ENCODE results near the gene ULK4.
"Not testable (repeated sequence)": the region's sequence is repeated elsewhere in the genome, so short reads cannot be mapped to it uniquely, and the experiment has no call there.

The ULK4 gene

DNA sequence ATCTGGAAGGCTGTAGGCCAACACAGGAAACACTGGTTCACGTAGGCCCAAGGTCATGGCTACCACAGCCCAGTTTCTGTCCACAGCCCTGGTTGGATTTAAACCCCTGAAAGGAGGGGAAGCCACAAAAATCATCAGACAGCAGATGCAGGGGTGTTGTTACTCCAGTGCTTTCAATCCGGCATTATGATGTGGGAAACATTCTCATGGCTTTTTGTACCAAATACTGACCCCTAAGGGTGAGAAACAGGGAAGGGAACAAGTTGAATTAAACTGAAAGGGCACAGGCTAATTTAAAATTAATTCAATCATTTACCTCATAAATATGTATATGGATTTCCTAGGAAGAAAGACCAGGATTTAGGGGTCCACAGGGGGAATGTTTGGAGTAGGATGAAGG, 387.0 kb downstream of the ULK4 start:
- no peak for DNase-seq (ENCODE audit: low spot score)

DNA sequence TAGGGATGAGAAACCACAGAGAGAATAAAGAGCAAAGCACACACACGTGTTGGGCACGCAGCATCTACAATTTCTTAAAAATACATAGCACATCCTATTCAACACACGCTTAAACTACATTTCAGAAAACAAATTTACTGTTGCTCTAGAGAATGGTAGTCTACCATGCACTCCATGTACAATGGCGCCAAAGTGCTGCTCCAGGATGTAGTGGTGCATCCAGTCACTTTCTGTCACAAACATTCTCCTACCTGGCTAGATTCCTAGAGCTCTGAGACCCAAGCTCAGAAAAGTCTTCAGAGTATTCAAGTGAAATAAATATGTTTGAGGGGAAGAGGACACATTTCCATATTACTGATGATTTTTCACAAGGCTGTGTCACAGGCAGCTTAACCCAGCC, 388.3 kb downstream of the ULK4 start:
- DNase-seq (ENCODE audit: low spot score) = no peak

DNA sequence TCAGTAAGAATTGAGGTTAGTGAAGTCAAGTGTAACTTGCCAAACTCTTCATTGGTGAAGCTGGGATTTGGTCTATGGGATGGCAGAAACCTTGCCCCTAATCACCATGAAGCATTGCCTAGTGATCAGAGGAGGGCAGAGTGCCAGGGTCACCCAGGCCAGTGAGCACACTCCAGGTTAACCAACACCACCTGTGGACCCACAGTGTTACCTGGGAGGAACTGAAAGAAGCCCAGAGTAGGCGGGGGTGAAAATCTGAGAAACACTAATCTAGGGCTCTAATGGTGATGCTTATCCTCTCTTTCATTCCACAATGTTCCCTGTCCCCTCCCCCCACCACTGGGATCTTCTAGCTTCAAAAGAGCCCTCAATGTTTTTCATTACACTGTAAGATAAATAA, 389.8 kb downstream of the ULK4 start:
- DNase-seq (ENCODE audit: low spot score) = no peak

DNA sequence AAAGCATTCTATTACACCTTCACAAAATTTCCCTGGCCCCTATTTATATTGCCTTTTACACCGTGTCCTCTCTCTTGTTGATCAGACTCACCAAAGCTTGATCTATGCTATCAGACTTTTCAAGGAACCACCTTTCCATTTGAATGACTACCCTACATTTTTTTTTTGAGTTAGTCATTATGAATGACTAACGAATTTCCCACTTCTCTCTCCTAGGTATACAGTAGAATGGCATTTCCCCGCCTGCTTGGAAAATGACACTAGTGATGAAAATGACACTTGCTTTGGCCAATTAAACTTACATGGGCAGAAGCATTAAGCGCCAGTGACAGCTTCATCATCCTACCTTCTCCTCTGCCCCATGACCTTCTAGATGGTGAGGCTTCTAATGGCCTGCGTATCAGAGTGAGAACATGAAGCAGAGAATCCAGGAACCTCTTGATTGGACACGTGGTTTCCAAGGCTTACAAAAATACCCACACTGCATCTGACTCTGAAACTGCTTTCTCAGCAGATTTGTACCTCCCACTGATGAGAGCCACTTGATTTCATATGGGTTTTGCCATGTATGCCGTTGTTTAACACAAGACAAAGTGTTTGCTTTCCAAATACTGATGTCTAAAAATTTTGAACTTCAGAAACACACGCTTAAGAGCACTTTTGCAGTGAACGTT, 392.1 kb downstream of the ULK4 start:
- no peak for DNase-seq (ENCODE audit: low spot score)

DNA sequence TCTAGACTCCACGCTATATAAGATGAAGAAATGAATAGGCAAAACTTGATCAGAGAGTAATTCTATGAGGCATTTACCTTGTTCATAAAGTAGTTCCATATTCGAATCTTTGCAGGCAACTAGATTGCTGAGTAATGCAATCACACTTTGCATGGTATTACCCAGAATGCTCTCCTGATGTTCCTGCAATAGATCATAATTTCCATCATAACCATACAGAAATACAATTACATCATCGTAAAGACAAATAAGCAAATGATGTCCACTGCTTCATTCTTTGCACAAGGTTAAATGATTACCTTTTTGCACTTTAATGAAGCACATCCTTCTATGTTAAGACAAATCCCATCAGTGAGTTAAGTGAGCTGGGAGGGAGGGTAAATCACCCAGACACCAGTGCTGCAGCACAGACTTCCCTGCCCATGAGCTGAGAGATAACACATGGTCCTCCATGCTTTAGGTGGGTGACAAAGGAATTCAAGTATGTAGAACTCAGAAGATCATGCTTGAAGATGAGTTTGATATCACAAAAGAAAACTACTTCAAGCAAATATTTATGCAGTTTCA, 395.9 kb downstream of the ULK4 start:
- no peak for DNase-seq (ENCODE audit: low spot score)

DNA sequence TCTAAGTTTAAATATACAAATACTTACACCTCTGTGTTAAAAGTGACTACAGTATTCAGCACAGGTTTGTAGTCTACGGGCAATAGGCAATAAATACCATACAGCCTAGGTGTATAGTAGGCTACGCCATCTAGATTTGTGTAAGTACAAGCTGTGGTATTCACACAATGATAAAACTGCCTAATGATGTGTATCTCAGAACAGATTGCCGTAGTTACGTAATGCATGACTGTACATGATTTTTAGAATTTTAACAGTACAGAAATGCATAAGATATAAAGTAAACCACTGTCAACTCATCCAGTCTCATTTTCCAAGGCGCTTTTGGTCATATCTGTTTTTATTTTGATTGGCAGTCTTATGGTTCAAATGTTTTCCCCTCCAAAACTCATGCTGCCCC, 396.9 kb downstream of the ULK4 start:
- no peak for DNase-seq (ENCODE audit: low spot score)

DNA sequence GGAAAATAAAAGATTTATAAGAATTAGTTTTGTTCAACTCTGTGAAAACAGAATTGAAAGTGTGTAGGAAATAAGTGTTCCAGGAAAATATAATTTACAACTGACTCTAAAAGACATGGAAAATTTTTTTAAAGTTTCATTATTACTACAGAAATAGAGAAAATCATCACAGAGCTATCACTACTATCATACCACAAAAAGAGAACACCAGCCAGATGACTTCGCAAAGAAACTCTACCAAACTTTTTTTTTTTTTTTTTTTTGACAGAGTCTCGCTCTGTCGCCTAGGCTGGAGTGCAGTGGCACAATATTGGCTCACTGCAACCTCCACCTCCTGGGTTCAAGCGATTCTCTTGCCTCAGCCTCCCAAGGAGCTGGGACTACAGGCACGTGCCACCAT, 405.7 kb downstream of the ULK4 start:
- DNase-seq (ENCODE audit: low spot score) = not testable (repeated sequence)

DNA sequence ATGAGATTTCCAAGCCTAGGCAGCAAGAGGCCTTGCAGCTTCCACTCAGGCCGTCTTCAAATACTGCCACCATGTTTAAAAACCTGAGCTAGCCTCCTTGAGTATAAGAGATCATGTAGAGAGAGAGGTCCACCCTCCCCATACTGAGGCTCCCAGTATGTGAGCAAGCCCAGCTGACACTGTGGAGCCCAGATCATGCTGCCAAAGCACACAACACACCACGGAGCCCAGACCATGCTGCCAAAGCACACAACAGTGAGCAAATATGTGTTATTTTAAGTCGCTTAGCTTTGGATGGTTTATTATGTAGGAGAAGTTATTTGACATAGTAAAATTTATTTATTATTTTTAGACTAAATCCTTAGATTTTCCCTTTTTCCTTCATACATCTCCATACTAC, 428.9 kb downstream of the ULK4 start:
- no peak for DNase-seq (ENCODE audit: low spot score)

DNA sequence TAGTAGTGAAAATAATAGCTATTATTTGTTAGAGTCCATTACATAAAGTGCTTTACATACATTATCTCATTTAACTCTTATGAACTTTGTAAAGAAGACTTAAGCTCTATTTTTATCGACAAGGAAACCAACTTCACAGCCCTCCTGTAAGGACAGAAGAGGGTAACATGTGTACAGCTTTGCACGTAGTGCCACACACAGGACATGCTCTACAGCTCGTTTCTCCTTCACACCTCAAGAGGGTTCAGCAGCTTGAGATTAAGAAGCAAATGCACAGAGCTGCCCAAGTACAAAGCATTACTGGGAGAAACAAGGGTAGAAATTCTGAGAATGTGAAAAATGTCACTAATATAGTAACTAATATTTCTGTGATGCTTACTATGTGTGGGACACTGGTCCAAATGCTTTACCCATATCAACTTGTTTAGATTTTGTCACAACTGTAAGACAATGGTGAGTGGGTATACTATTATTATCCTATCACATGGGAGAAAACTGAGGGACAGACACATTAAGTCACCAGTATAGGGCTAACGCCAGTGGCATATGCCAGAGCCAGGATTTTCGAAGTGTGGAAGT, 434.8 kb downstream of the ULK4 start:
- DNase-seq (ENCODE audit: low spot score) = no peak

DNA sequence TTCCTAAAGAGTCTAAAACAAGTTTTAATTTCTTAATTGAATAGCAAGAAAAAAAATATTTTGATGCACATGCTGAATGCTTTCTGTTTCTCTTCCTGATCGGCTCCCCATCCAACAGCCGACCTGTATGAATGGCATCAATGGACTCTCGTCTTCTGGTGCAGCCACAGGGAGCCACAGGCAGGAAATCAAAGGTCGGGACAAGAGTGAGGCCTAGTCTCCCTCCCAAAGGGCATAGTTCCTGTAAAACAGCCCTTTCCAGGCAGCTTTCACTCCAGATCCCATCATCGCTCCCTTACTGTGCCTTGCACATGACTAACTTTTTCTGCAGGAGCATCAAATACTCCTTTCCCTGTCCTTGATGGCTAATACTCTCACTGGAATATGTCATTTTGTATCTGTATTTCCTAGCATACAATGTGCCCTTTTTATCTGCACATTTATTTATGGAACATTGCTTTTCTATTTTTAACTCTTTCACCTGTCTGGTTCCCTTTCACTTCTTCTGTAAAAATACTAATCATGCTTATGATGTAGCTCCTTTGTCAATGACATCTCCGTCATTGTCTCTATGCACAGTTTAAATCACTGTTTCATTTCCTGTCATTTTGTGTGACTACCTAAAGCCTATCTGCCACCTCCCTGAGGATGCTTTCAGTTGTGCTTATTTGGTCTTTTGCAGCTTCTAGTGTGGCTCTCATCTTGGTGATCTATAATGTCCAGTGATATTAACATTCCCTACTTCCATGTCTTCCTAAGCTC, 436.4 kb downstream of the ULK4 start:
- DNase-seq (ENCODE audit: low spot score) = no peak

DNA sequence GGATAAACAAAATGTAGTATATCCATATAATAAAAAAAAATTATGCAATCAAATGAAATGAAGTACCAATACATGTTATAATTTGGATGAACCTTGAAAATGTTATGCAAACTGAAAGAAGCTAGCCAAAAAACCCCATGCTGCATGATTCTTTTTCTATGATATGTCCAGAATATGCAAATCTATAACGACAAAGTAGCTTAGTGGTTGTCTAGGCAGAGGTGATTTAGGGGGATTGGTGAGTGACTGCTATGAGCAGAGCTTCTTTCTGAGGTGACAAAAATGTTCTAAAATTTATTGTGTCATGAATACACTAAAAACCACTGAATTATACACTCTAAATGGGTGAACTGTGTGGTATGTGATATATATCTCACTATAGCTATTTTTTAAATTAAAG, 438.0 kb downstream of the ULK4 start:
- no peak for DNase-seq (ENCODE audit: low spot score)

DNA sequence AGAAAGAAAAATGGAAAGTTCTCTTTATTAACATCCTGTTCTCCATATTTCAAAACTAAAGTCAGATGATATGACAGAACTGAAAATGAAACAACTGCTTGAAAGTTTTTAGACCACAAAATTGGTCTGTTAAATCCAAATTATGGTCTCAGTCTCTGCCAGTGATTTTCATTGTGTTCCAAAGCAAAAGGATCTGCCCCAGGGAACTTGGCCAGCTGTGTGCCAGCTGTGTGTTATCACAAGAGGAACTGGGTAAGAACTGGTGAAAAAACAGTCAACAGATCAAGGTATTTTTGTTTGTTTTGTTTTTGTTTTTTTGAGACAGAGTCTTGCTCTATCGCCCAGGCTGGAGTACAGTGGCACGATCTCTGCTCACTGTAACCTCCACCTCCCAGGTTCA, 439.3 kb downstream of the ULK4 start:
- DNase-seq (ENCODE audit: low spot score) = no peak

DNA sequence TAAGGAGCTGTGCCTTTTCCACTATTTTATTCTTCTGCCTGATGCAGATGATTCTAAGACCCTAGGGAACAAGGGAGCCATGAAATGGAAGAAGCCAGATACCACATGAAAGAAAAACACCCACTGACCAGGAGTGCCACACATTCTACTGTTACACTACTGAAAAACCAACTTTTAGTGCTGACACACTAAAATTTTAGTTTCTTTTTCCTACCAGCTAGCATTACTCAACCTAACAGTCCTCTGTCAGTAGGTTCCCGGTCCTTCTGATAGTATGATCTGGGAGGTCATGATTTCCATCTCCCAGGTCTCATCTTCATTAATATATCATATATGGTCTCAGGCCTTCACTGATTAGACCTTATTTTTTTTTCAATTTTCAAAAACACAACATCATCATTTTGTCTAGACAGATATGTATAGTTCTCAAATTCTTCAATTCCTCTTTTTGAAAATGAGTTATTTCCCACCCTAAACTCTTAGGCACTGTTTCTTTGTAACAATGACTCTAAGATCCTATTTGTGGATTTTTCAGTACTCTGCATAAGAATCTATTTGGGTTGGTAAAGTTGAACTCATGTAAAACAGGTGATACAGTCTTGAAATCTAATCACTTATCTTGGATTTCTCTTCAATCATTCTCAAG, 440.8 kb downstream of the ULK4 start:
- DNase-seq (ENCODE audit: low spot score) = no peak

DNA sequence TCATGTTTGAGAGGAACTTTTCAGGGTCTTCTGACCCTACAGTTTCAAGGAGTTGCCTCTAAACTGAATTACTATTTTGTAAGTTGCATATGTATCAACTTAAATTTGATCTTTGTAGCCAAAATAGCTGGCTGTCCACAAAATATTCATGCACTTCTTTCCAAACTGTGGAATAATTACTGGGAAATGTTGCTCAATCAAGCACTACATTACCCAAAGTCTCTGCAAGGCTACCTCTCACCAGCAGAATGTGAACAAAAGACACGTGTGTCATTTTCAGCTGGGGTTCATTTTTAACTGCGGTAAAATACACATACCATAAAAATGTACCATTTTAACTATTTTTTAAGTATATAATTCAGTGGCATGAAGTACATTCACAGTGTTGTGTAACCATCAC, 442.2 kb downstream of the ULK4 start:
- no peak for DNase-seq (ENCODE audit: low spot score)

DNA sequence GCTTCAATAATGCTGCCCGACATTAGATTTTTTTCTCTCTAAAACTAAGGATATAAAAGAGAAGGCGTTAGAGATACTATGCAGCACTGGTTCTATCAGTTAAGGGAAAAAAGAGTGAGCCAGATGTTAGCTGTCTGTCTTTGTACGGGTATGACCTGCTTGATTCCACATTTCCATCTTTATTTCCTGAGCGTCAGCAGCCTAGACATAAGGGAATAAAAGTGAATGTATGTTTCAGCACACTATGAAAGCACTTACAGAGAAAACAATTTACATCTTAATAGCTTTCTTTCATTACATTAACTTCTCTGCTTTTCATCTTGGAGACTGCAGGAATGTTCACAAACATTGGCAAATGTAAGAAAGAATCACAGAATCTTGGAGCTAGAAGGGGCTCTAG, 443.3 kb downstream of the ULK4 start:
- no peak for DNase-seq (ENCODE audit: low spot score)

DNA sequence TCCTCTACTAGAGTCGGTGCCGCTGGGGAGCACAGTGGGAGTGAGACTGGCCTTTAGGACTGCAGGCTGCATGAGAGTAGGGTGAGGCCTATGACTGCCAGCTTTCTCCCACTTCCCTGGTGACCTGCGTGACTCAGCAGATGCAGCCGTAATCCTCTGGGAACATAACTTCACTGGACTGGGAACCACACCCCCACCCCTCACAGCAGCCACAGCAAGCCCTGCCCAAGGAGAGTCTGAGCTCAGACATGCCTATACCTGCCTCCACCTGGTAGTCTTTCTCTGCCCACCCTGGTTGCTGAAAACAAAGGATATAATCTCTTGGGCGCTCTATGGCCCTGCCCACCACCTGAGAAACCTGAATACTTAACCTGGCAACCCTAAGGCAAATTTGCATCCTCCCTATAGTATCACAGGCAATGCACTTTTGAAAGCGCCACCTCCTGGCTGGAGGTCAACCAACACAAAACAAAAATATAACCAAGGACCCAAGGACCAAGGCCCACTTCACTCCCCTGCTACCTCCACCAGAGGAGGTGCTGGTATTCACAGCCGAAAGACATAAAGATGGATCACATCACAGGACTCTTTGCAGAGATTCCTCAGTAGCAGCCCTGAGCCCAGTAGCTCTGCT, 453.7 kb downstream of the ULK4 start:
- DNase-seq (ENCODE audit: low spot score) = no peak

DNA sequence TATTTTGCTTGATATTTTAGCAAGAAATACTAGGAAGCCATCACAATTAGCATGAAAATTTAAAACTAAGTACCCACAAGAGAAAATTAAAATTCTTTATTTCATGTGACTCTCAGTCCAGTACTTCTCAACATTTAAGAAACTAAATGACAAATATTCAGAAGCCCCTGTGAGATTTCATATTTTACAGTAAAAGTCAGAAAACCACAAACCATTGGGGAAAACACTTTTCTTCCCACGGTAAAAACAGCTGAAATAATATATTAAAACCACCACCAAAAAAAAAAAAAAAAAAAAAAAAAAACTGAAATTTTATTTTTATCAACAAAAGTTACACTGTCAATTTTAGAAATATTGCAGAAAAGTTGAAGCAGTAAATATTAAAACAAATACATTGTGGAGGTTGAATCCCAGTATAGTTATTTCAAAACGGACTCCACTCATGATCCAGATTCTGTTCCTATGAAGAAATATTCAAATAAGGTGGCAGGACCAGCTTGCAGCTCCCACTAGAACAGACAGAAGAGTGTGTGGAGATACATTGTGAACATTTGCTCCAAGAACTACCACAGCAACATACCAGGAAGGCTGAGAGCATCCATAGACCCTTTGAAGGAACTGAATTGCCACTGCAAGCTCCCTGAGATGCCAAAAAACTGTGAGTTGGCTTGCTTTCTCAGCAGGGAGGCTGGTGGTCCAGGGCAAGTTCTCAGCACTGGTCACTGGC, 454.4 kb downstream of the ULK4 start:
- no peak for DNase-seq (ENCODE audit: low spot score)

DNA sequence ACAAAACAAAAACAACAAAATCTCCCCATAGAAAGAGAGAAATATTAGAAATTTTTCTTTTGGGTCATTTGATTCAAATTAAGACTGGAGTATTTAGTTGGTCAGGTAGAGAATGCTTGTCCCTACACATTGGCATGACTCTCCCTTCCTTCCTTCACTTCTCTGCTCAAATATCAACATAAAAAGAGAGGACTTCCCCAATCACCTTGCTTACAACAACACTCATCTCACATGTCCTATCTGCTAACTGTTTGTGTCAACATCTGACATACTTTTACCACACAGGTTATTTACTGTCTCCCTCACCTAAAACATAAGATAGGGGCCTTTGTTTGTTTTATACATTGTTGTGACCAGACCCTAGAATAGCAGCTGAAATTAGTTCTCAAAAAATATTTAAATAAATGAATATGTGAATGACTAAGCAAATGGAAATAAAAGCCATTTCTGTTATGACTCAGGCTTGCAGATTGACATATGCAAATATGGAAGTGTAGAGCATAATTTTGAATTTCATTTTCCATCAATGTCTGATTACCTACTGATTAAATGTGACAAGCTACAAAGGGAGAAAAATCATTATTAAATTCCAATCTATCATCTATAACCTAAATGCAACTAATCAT, 457.8 kb downstream of the ULK4 start:
- no peak for DNase-seq (ENCODE audit: low spot score)

DNA sequence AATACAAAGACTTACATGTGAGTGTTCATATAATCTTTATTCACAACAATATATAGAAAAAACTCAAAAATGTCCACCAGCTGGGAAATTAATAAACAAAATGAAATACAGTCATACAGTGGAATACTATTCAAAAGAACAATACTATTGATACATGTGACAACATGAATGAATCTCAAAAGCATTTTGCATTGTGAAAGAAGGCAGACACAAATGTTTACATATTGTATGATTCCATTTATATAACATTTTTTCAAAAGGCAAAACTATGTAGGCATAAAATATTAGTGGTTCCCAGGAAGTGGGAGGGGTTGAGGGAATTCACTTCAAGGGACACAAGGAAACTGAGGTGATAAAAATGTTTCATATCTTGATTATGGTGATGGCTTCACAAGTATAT, 459.4 kb downstream of the ULK4 start:
- no peak for DNase-seq (ENCODE audit: low spot score)

DNA sequence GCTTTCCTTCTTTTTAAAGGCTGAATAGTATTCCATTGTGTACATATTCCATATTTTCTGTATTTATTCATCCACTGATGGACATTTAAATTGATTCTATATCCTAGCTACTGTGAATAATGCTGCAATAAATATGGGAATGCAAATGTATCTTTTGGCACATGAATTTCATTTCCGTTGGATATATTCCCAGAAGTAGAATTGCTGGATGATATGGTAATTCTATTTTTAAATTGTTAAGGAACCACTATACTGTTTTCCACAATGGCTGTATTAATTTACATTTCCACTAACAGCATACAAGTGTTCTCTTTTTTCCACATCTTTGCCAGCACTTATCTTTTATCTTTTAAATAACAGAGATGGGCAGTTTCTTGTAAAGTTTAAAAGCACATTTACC, 459.9 kb downstream of the ULK4 start:
- no peak for DNase-seq (ENCODE audit: low spot score)

DNA sequence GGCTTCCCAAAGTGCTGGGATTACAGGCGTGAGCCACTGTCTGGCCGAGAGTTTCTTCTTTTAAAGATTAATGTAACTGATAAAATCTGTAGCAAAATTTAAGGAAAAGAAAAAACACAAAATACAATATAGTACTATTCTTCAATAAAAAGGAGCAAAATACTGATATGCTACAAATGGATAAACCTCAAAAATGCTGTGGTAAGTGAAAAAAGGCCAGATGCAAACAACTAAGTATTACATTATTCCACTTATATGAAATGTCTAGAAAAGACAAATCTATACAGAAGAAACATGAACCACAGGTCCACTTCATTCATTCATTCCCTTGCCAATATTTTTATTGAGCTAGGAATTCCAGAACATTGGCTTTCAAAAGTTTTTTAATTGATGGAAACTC, 463.1 kb downstream of the ULK4 start:
- DNase-seq (ENCODE audit: low spot score) = no peak

All from hematopoietic multipotent progenitor cell treated with erythropoietin and hydrocortisone succinate and interleukin-3 and kit ligand, for 15 days (in vitro differentiated cells).